Sigmoid colon (tissue), 7 donors: Measurements from ENCODE around the gene ABHD14A. TPM values are rescaled to one million over a fixed set of nuclear protein-coding genes. Genes with fewer than 3 reads are reported as not detected.

Experiments
- DNase-seq: peaks from one replicate; pipeline ENCODE4 v3.0.0-alpha.2; 2019
- H3K27ac ChIP-seq, 4 donors: fragments of 200-600 bp; sonication (generic); one replicate each; pipeline ENCODE4 v1.5.1; 2016 to 2019; ENCODE audit warnings: mild to moderate bottlenecking in 1 of 4
- H3K27me3 ChIP-seq, 3 donors: fragments of 200-600 bp; sonication (generic); one replicate each; pipeline ENCODE4 v1.5.1; 2019; ENCODE audit warnings: mild to moderate bottlenecking in 1 of 3
- H3K36me3 ChIP-seq, 4 donors: fragments of 200-600 bp; sonication (generic); one replicate each; pipeline ENCODE4 v1.5.1; 2016 to 2019
- H3K4me1 ChIP-seq, 4 donors: fragments of 200-600 bp; sonication (generic); one replicate each; pipeline ENCODE4 v1.5.1; 2017 to 2019
- H3K4me3 ChIP-seq, 4 donors: fragments of 200-600 bp; sonication (generic); one replicate each; pipeline ENCODE4 v1.5.1; 2017 to 2019; ENCODE audit warnings: mild to moderate bottlenecking in 2 of 4, moderate library complexity in 1 of 4
- H3K9me3 ChIP-seq, 4 donors: fragments of 200-600 bp in 3 of 4; sonication (generic) in 3 of 4; one replicate each; pipeline versions ENCODE4 v1.5.1 to v1.6.1; 2013 to 2019
- EP300 ChIP-seq, 4 donors: sonication (generic); formaldehyde crosslinking; IDR thresholded peaks; one replicate each; pipeline ENCODE4 v1.6.1; 2017; ENCODE audit warnings: antibody characterized with exemption in 4 of 4
- POLR2A ChIP-seq, 2 donors: fragments of 450-650 bp; IDR thresholded peaks; one replicate each; pipeline ENCODE4 v1.6.1; 2016; ENCODE audit warnings: antibody characterized with exemption in 2 of 2, mild to moderate bottlenecking in 2 of 2, moderate library complexity in 2 of 2
- POLR2AphosphoS5 ChIP-seq, 4 donors: sonication (generic); formaldehyde crosslinking; IDR thresholded peaks; one replicate each; pipeline ENCODE4 v1.6.1; 2017; ENCODE audit warnings: antibody characterized with exemption in 4 of 4
- WGBS, 2 donors: extraction: QIAGEN DNeasy Blood & Tissue Kit; methylation state at CpG; one replicate each; pipeline ENCODE4 v1.1.7; 2013; 5-methylcytosine and 5-hydroxymethylcytosine counted together
- intact Hi-C: fragments of 100-400 bp; cut with DNase I; formaldehyde crosslinking; loops from one replicate; pipeline ENCODE4 v1.15.1; 2023
- polyA plus RNA-seq, 3 donors: library from polyadenylated mRNA; stranded (reverse); fragments of 200-250 nt; gene quantifications; one replicate each; pipeline ENCODE4 v1.2.3, GENCODE V29; 2013
- total RNA-seq, 4 donors: library from RNA; depleted of rRNA; stranded (reverse); fragments of >200 nt; gene quantifications; one replicate each; pipeline ENCODE4 v1.1.0, GENCODE V29; 2016
- TF ChIP-seq, protein P1 (sequence below), 4 experiments: fragments of 450-650 bp in 3 of 4; fragments of 200-600 bp in 1 of 4; IDR thresholded peaks; one replicate each; pipeline ENCODE4 v1.5.1; 2016 to 2019; ENCODE audit warnings: antibody characterized with exemption in 4 of 4, mild to moderate bottlenecking in 3 of 4, moderate library complexity in 2 of 4
- donor health status: healthy with polysubstance abuse.
- donor health status: Bipolar disorder and iron deficiency.
- donor health status: healthy.

The ABHD14A gene
- total and polyA plus RNA-seq, 7 donors: 3.2 to 35.3 (median 16.3) TPM

DNA sequence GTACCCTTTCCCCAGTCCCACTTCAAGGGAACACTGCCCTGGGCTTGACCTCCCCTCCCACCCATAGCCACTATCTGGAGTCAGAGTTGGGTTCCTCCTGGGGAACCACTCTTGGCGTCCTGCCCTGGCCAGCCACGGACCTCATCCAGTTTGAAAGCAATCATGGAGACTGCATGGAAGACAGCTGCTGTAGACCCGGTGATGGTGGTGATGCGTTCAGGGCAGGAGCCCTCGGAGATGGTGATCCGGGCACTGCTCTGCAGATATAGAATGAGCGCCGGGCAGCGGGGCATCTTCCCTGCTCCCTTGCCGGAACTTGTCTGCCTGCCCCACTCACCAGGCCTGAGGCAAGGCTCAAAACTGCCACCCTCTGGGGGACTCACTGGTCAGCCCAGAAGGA, 14.5 kb upstream of the ABHD14A start:
- 89 to 95% methylated on average over 10 of the region's 10 CpGs for WGBS, 2 donors
- H3K27ac ChIP-seq: no peak overlapping the region
- H3K4me1 ChIP-seq: peaks cover 0 to 41% (median 28%) of the 10 kb centered on the region in 4 donors
- intact Hi-C loops: loop anchor here (10.0 kb wide), 1 partner anchor 566 kb away; the partner anchor contains the start of gene RBM15B
- peaks cover 0 to 35% (median 9%) of the 10 kb centered on the region in 4 donors for H3K36me3 ChIP-seq
- DNase-seq: no peak
- H3K27me3 ChIP-seq: no peaks in the 10 kb centered on the region
- TF ChIP-seq, protein P1, sequence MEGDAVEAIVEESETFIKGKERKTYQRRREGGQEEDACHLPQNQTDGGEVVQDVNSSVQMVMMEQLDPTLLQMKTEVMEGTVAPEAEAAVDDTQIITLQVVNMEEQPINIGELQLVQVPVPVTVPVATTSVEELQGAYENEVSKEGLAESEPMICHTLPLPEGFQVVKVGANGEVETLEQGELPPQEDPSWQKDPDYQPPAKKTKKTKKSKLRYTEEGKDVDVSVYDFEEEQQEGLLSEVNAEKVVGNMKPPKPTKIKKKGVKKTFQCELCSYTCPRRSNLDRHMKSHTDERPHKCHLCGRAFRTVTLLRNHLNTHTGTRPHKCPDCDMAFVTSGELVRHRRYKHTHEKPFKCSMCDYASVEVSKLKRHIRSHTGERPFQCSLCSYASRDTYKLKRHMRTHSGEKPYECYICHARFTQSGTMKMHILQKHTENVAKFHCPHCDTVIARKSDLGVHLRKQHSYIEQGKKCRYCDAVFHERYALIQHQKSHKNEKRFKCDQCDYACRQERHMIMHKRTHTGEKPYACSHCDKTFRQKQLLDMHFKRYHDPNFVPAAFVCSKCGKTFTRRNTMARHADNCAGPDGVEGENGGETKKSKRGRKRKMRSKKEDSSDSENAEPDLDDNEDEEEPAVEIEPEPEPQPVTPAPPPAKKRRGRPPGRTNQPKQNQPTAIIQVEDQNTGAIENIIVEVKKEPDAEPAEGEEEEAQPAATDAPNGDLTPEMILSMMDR (IDR thresholded peaks at IDR 0.05): no peak
- no peak for TF ChIP-seq EP300 (IDR thresholded peaks at IDR 0.05)
- H3K9me3 ChIP-seq: no peaks in the 10 kb centered on the region
- H3K4me3 ChIP-seq: no peak overlapping the region

DNA sequence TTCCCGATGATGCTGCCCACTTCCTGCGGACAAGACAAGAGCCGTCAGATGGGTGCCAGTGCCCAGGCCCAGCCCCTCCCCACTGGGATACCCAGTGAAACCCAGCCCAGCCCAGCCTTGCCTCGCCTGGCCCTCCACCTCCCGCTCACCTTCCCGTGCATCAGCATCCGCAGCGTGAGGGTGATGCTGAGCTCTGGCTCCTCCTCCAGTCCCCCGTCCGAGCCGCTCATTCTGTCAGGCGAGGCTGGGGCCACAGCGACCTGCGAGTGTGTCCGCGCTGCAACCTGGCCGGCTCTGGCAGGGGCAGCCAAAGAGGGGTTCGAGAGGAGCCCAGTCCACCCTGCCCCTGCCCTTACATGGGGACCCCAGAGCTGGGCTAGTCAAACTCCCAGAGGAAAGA, 13.9 kb upstream of the ABHD14A start:
- Histone ChIP-seq H3K36me3 (peaks cover 0 to 35% (median 9%) of the 10 kb centered on the region in 4 donors), H3K27ac (no peak overlapping the region), H3K27me3 (no peaks in the 10 kb centered on the region), H3K9me3 (no peaks in the 10 kb centered on the region), H3K4me1 (peaks cover 0 to 43% (median 28%) of the 10 kb centered on the region in 4 donors), H3K4me3 (no peak overlapping the region)
- no peak for DNase-seq
- intact Hi-C loops: loop anchor here (10.0 kb wide), 1 partner anchor 566 kb away; the partner anchor contains the start of gene RBM15B
- TF ChIP-seq POLR2A (IDR thresholded peaks at IDR 0.05): no peak
- TF ChIP-seq, protein P1 (IDR thresholded peaks at IDR 0.05): no peak
- TF ChIP-seq EP300 (IDR thresholded peaks at IDR 0.05): no peak
- TF ChIP-seq POLR2AphosphoS5 (IDR thresholded peaks at IDR 0.05): no peak
- WGBS, 2 donors: 92 to 94% methylated on average over 18 of the region's 18 CpGs

DNA sequence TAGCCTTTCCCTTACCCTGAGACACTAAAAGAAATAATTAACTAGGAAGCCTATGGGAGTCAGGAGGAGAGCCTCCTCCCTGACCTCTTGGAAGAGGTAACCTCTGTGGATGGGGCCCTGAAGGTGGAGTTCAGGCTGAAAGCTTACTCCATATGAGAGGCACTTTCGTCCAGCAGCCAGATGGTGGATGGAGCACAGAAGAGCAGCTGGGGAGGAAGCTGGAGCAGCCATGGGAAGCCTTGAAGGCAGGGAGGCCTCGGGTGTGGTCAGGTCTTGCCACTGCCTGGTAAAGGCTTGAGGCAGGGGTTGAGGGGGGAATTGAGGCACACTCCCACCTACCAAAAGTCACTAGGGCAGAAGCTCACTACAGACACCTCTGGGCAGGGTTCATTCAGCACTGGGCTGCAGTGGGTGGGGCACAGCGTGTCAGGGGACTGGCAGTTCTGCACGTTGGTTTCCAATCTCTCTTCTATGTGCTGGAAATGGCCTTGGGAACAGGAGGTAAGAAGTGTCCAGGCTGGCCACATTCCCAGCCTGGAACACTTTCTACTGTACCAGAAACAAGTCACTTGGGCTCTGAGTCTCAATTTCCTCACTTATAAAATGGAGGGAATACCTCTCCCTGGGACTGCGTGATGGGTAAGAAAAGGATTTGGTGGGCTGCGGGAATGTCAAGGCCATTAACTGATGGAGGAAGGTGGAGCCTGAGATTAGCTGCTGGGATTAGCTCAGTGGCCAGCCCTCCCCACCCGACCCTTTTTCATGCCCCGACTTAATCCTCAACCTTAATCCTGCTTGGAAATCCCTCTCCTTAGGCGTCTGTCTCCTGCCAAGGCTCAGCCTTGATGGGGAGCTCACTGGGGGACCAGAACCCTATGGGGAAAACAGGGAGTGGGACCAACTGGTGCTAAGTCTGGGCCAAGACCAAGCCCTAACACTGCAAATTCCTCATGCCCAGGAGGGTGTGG, 13.0 kb upstream of the ABHD14A start:
- H3K27me3 ChIP-seq: no peaks in the 10 kb centered on the region
- no peaks in the 10 kb centered on the region for H3K9me3 ChIP-seq
- intact Hi-C loops: loop anchor here (10.0 kb wide), 1 partner anchor 567 kb away; the partner anchor contains the start of gene RBM15B
- 63 to 72% methylated on average over 9 of the region's 9 CpGs for WGBS, 2 donors
- no peak for DNase-seq
- H3K36me3 ChIP-seq: peaks cover 0 to 35% (median 9%) of the 10 kb centered on the region in 4 donors
- H3K27ac ChIP-seq: no peak overlapping the region
- TF ChIP-seq EP300 (IDR thresholded peaks at IDR 0.05): no peak
- no peak for TF ChIP-seq POLR2AphosphoS5 (IDR thresholded peaks at IDR 0.05)
- TF ChIP-seq POLR2A (IDR thresholded peaks at IDR 0.05): no peak
- TF ChIP-seq, protein P1 (IDR thresholded peaks at IDR 0.05): no peak
- peaks cover 0 to 43% (median 30%) of the 10 kb centered on the region in 4 donors for H3K4me1 ChIP-seq
- no peak overlapping the region for H3K4me3 ChIP-seq

DNA sequence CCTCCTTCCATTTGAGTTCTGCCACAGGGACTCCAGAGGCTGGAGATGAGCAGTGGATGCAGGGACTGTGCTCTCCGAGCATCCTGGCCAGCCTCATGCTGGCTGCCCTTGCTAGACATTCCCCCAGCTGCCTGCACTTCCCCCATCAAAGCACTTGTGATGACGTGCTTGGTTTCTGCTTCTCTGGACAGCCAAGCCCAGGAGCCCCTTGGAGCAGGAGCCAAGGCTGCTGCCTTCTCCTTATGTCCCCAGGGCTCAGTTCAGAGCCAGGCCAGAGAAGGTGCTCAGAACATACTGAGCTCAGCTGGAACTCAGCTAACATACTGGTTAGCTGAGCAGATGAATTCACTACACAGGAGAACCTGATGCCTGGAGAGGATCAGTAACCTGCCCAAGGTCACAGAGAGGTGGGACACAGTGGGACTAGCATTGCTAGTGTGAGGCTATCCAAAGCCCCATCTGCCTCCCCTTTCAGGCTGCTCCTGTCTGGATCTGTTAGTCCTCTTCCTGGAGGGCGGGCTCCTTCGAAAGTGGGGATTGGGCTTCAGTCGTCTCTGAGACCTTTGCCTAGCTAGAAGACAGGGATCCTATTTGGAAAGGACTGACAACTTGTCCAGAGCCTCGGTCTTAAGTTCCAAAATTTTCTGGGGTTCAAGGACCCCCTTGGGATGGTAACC, 11.9 kb upstream of the ABHD14A start:
- H3K27ac ChIP-seq: peak overlapping the region in 2 of 4 donors; percentile 37 to 43
- TF ChIP-seq, protein P1 (IDR thresholded peaks at IDR 0.05): no peak
- no peak for TF ChIP-seq POLR2A (IDR thresholded peaks at IDR 0.05)
- peak in 1 of 4 donors; percentile 11 for TF ChIP-seq POLR2AphosphoS5 (IDR thresholded peaks at IDR 0.05)
- TF ChIP-seq EP300 (IDR thresholded peaks at IDR 0.05): no peak
- WGBS, 2 donors: 82 to 88% methylated on average over 6 of the region's 6 CpGs
- no peak for DNase-seq
- no peaks in the 10 kb centered on the region for H3K27me3 ChIP-seq
- H3K4me3 ChIP-seq: no peak overlapping the region
- intact Hi-C loops: loop anchor here (10.0 kb wide), 1 partner anchor 568 kb away; the partner anchor contains the start of gene RBM15B
- H3K36me3 ChIP-seq: peaks cover 0 to 29% (median 7%) of the 10 kb centered on the region in 4 donors
- no peaks in the 10 kb centered on the region for H3K9me3 ChIP-seq
- H3K4me1 ChIP-seq: peaks cover 0 to 44% (median 35%) of the 10 kb centered on the region in 4 donors
